Skeletal muscle tissue (tissue), 4 donors: Measurements from ENCODE around the gene COMMD3. TPM values are rescaled to one million over a fixed set of nuclear protein-coding genes. Genes with fewer than 3 reads are reported as not detected.
A peak's percentile ranks its signal among the peaks of the same experiment; 100 is the strongest.

Experiments
- H3K27ac ChIP-seq: one replicate; pipeline ENCODE4 v1.7.0; 2013; ENCODE audit warnings: mild to moderate bottlenecking, low read depth, low read length, inconsistent platforms
- H3K27me3 ChIP-seq, 3 donors: one replicate each; pipeline ENCODE4 v1.7.0; 2013; ENCODE audit warnings: low read length in 3 of 3; ENCODE audit not compliant: control insufficient read depth in 3 of 3, insufficient read depth in 3 of 3
- H3K36me3 ChIP-seq, 3 donors: one replicate each; pipeline ENCODE4 v1.7.0; 2013; ENCODE audit warnings: low read length in 3 of 3; ENCODE audit not compliant: control insufficient read depth in 3 of 3, insufficient read depth in 3 of 3
- H3K4me1 ChIP-seq, 3 donors: one replicate each; pipeline ENCODE4 v1.7.0; 2013; ENCODE audit warnings: low read length in 3 of 3, mild to moderate bottlenecking in 3 of 3; ENCODE audit not compliant: control insufficient read depth in 3 of 3, insufficient read depth in 3 of 3
- H3K4me3 ChIP-seq, 3 donors: one replicate each; pipeline ENCODE4 v1.7.0; 2013; ENCODE audit warnings: low read length in 3 of 3
- H3K9ac ChIP-seq, 3 donors: one replicate each; pipeline ENCODE4 v1.7.0; 2013; ENCODE audit warnings: low read length in 3 of 3, mild to moderate bottlenecking in 3 of 3, moderate library complexity in 2 of 3, low read depth in 1 of 3
- H3K9me3 ChIP-seq, 3 donors: one replicate each; pipeline ENCODE4 v1.7.0; 2013; ENCODE audit warnings: low read length in 3 of 3; ENCODE audit not compliant: control insufficient read depth in 3 of 3
- total RNA-seq: library from RNA; depleted of rRNA; stranded (reverse); fragments of >200 nt; gene quantifications from one replicate; pipeline ENCODE4 v1.2.3, GENCODE V29; 2014
- donor health status: Osteomylitis.

The COMMD3 gene
- total RNA-seq, 1 donor from 2014 or later, result 71.5 TPM

DNA sequence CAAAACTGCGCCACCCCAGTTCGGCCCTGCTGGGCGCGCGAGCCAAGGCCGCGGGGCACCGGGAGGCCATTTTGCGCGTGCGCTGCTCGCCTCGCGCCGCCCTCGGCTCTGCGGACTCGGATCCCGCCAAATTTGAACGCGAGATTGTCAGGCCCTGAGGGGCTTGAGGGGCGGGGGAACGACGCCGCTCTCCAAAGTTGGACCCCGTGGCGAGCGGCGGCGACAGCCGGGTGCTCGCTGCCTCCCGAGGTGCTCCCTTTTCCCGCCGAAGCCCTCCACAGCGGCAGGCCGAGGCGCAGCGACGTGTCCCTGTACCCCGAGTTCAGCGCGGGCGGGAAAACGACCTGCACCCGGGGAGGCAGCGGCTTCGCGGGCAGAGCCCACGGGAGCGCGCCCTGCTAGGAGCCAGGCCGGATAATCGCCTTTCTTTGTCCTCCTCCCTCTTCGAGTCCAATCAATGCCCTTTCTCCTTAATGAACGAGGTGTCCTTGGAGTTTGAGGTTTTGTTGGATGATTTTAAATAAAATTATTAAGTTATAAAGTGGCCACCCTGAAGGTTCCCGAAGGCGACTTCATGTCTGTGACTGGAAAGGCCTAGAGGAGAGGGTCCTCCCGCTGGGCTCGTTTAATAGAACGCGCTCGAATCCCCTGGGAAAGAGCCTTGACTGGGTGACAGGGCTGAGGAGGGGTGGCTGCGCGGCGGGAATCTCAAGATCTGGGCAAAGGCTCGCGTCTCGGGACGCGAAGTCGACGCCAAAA, 18.4 kb downstream of the COMMD3 start:
- peaks cover 1 to 7% (median 6%) of the 10 kb centered on the region in 3 donors for H3K36me3 ChIP-seq
- peak overlapping the region; percentile 72 to 75 (median 73) for H3K4me3 ChIP-seq
- H3K4me1 ChIP-seq, result peaks cover 15 to 20% (median 19%) of the 10 kb centered on the region in 3 donors
- H3K27me3 ChIP-seq, result peaks cover 55 to 64% (median 60%) of the 10 kb centered on the region in 3 donors
- H3K9me3 ChIP-seq, result peaks cover 0 to 3% (median 0%) of the 10 kb centered on the region in 3 donors
- H3K27ac ChIP-seq, result no peak overlapping the region
- H3K9ac ChIP-seq, result peak overlapping the region in 2 of 3 donors; percentile 60 to 70

DNA sequence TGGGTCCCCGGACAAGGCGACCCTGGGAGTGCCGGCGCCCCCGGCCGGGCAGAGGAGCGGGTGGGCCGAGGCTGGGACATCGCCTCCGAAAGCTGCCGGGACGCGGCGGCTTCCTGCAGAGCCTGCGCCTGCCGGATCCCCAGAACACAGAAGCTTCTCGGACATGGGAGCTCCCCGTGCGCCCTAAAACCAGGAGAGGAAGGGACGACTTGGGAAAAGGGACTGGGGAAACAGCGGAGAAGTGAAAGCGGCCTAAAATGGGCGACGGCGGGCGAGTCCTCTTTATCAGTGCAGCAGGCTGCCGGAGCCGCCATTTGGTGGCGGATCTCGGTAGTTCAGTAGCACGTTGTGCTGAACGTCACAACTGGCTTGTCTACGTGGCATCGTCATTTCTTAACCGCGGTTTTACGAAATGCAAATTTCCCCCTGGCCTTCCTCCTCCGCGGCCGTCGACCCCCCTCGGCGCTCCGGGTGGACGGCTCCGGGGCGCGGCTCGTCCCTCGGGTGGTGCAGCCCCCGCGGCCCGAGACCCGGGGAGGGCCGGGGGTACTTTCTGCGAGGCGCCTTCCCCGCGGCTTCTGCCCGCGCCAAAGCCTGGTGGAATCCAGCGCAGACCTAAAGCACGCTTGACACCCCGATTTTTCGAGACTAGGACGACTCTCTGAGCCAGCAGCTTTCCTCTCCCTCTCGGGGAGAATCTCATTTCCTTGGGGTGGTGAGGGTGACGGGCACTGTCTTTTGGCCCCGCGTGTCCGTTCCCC, 19.2 kb downstream of the COMMD3 start:
- Histone ChIP-seq H3K9me3 (peaks cover 0 to 3% (median 0%) of the 10 kb centered on the region in 3 donors), H3K27ac (no peak overlapping the region), H3K9ac (peak overlapping the region; percentile 27 to 70 (median 60)), H3K27me3 (peaks cover 55 to 68% (median 60%) of the 10 kb centered on the region in 3 donors), H3K36me3 (no peaks in the 10 kb centered on the region), H3K4me1 (peaks cover 19 to 24% (median 24%) of the 10 kb centered on the region in 3 donors), H3K4me3 (peak overlapping the region; percentile 72 to 75 (median 73))

DNA sequence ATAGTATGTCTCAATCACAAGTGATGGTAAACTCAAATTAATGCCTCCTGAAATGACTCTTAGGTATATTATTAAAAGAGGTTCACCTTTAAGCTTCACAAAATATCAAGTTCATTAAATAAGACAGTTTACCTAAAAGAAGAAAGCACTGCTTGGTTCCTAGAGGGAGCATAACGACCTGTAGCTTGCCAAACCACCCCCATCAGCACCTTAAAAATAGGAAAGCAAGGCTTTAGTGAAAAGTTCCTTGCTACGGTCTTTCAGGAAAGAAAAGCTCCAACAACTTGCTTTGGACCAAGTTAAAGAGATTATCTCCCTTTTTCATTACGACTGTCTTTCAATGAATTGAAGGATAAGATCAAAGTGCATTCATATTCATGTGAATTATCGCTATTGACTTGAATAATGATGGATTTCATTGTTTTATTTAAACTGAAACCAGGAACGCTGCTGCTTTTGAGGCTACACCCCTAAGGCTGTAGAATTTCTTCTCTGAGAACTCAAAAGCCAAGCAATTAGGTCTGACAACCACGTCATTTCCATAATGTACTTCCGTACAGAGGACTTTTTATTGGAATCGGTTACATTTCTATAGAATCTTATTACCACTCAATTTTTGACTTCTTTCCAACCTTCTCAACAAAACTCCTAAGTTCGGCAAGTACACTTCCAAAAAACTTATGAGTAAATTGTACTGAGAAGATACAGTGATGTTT, 22.2 kb downstream of the COMMD3 start:
- no peak overlapping the region for H3K9ac ChIP-seq
- H3K4me3 ChIP-seq, result no peak overlapping the region
- peaks cover 0 to 3% (median 0%) of the 10 kb centered on the region in 3 donors for H3K9me3 ChIP-seq
- H3K27me3 ChIP-seq, result peaks cover 75 to 86% (median 80%) of the 10 kb centered on the region in 3 donors
- peaks cover 26 to 31% (median 31%) of the 10 kb centered on the region in 3 donors for H3K4me1 ChIP-seq
- no peak overlapping the region for H3K27ac ChIP-seq
- no peaks in the 10 kb centered on the region for H3K36me3 ChIP-seq

GRCh38 chr10:22338931-22339330, 22.7 kb downstream of the COMMD3 start:
- Histone ChIP-seq H3K27me3 (peaks cover 76 to 87% (median 82%) of the 10 kb centered on the region in 3 donors), H3K27ac (no peak overlapping the region), H3K4me1 (peaks cover 26 to 31% (median 31%) of the 10 kb centered on the region in 3 donors), H3K9ac (no peak overlapping the region), H3K4me3 (no peak overlapping the region), H3K9me3 (peaks cover 0 to 3% (median 0%) of the 10 kb centered on the region in 3 donors), H3K36me3 (no peaks in the 10 kb centered on the region)

GRCh38 chr10:22339761-22340328, 23.7 kb downstream of the COMMD3 start:
- peaks cover 0 to 3% (median 0%) of the 10 kb centered on the region in 3 donors for H3K9me3 ChIP-seq
- peak overlapping the region; percentile 73 to 80 (median 80) for H3K4me3 ChIP-seq
- peaks cover 76 to 87% (median 83%) of the 10 kb centered on the region in 3 donors for H3K27me3 ChIP-seq
- H3K27ac ChIP-seq, result peak overlapping the region; percentile 92
- H3K9ac ChIP-seq, result peak overlapping the region in 2 of 3 donors; percentile 87 to 96
- H3K4me1 ChIP-seq, result peaks cover 26 to 31% (median 29%) of the 10 kb centered on the region in 3 donors
- no peaks in the 10 kb centered on the region for H3K36me3 ChIP-seq

DNA sequence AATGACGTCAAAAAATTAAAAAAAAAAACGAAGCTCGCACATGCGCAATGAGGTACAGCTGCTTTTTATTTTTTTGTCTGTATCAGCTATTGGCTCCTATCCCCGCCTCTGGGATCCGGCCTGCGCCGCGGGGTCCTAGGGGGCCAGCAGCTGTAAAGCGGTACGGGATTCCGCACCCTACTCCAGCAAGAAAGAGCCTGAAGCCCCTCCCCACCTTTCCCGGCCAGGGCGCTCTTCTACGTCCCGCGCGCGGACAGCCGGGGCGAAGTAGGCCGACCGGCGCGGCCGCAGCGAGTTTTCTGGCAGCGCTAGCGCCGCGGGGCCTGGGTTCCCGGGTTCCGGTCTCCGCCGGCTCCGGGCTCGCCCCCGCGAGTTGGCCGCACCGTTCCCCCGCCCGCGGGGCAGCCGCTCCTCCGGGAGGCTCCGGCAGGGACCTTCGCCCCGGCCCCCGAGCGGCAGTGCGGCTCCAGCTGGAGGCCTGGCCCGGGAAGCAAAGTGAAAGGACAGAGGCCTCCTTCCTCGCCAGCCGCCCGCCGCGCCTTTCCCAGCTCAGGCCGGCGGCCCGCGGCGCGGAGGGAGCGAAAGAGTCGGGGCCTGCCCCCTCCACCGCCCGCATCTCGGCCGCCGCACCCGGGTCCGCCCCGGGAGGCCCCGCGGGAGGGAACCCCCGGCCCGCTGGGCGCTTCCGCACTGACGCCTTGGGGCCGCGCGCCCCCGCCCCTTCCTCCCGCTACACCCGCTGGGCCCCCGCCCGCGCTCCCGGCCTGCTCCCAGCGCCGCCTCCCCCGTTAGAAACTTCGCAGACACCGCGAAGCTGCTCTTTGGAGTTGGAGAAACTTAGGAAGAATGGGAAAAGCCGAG, 24.4 kb downstream of the COMMD3 start:
- peaks cover 76 to 87% (median 83%) of the 10 kb centered on the region in 3 donors for H3K27me3 ChIP-seq
- peak overlapping the region; percentile 74 to 80 (median 80) for H3K4me3 ChIP-seq
- peak overlapping the region; percentile 92 for H3K27ac ChIP-seq
- no peaks in the 10 kb centered on the region for H3K36me3 ChIP-seq
- H3K9me3 ChIP-seq, result peaks cover 0 to 3% (median 0%) of the 10 kb centered on the region in 3 donors
- H3K4me1 ChIP-seq, result peaks cover 21 to 24% (median 24%) of the 10 kb centered on the region in 3 donors
- peak overlapping the region; percentile 85 to 96 (median 87) for H3K9ac ChIP-seq

- Histone ChIP-seq H3K4me3 (peak overlapping the region; percentile 74 to 80 (median 80)), H3K9ac (peak overlapping the region; percentile 52 to 96 (median 87)), H3K9me3 (peaks cover 0 to 5% (median 0%) of the 10 kb centered on the region in 3 donors), H3K27me3 (peaks cover 74 to 86% (median 83%) of the 10 kb centered on the region in 3 donors), H3K4me1 (peaks cover 15 to 18% (median 18%) of the 10 kb centered on the region in 3 donors), H3K36me3 (no peaks in the 10 kb centered on the region), H3K27ac (peak overlapping the region; percentile 92)
Observed at GRCh38 chr10:22341190-22341925, 25.2 kb downstream of the COMMD3 start.

- peak overlapping the region in 1 of 3 donors; percentile 74 for H3K4me3 ChIP-seq
- H3K27ac ChIP-seq, result no peak overlapping the region
- H3K9ac ChIP-seq, result no peak overlapping the region
- no peaks in the 10 kb centered on the region for H3K36me3 ChIP-seq
- H3K27me3 ChIP-seq, result peaks cover 70 to 85% (median 83%) of the 10 kb centered on the region in 3 donors
- peaks cover 11 to 13% (median 13%) of the 10 kb centered on the region in 3 donors for H3K4me1 ChIP-seq
- peaks cover 0 to 5% (median 0%) of the 10 kb centered on the region in 3 donors for H3K9me3 ChIP-seq
Observed at GRCh38 chr10:22341926-22342196, 25.7 kb downstream of the COMMD3 start.
